ENCODE measurements around the gene KAZALD1.
A peak's percentile ranks its signal among the peaks of the same experiment; 100 is the strongest.

Gene KAZALD1, protein sequence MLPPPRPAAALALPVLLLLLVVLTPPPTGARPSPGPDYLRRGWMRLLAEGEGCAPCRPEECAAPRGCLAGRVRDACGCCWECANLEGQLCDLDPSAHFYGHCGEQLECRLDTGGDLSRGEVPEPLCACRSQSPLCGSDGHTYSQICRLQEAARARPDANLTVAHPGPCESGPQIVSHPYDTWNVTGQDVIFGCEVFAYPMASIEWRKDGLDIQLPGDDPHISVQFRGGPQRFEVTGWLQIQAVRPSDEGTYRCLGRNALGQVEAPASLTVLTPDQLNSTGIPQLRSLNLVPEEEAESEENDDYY

DNA sequence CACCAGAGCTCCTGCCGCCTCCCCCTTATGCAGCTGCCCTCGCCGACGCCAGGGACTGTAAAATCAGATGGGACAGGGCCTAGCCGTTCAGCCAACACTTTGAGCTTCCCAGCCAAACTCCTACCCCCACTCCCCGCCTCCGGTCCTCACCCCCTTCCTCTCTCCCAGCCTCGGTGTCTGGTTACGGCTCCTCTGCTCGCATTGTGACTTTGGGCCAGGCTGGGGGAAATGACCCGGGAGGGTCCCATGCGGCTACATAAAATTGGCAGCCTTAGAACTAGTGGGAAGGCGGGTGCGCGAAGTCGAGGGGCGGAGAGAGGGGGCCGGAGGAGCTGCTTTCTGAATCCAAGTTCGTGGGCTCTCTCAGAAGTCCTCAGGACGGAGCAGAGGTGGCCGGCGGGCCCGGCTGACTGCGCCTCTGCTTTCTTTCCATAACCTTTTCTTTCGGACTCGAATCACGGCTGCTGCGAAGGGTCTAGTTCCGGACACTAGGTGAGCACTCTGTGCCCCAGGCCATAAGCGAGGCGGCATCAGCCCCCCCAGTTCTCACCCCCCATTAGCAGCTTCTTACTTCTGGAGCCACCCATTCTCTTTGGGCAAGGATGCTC, at the start of gene KAZALD1:
Gene KAZALD1, plus strand, starts transcription at position 366 of the 608 bp plus-strand sequence. CDS start 604 bp downstream, outside the sequence.
- DNase-seq, result peak in 1 of 2 experiments; percentile 63
- TF ChIP-seq POLR2A (IDR thresholded peaks at IDR 0.05; ENCODE audit: low read length) (no peak), GATA1 (IDR thresholded peaks at IDR 0.05; ENCODE audit: low read depth, low read length) (no peak)

DNA sequence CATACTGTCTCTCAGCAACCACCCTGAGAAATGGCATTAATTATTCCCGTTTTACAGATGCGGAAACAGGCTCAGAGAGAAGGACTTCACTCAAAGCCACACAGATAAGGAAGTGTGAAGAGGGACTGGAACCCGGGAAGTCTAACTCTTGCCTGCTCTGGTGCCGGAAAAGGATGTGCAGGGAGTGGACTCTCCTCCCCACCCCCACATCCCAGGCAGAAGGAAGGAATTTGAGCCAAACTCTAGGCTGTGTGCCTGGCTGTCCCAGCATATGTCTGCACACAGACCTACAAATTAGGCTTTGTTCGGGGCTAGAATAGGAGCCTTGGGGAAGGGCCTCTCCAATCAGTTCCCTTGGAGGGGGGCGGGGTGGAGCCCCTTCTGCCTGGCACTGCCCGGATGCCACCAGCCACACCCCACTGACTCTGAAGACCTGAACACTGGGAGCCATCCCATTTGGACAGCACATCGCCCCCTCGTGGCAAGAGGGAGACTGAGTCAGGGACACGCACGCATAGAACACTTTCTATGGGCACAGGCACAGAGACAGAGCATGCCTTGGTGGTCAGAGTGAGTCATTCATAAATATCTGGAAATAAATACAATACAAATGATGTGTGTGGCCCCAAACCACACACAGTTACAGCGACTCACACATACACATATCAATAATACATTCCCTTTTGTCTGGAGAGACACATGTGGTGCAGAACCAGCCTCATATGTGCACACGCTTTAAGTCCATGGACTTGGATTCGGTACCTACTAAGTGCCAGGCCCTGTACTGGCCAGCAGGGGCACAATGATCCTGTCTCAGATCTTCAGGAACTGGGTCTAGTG, 49.0 kb upstream of the KAZALD1 start:
- TF ChIP-seq POLR2A (IDR thresholded peaks at IDR 0.05; ENCODE audit: low read length) (no peak), GATA1 (IDR thresholded peaks at IDR 0.05; ENCODE audit: low read depth, low read length) (no peak)
- peak; percentile 83 to 85 for DNase-seq

DNA sequence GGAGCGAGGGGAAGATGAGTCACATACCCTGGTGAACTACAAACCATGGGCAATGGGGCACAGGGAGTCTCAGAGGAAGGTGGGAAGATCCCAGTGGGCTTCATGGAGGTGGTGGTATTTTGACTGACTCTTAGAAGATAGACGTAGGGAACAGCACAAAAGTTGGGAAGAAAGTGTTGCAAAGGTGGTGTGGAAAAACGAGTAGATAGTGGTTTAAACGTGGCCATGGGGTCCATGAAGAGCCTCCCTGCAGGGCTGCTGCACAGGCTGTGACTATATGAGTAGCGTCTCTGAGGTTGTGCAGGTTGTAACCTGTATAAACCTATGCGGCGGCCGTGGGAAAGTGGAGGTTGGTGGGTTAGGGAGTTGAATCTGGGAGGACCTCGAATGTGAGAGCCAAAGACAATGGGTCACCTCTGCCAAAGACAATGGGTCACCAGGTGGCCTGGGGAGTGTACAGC, 48.4 kb upstream of the KAZALD1 start:
- TF ChIP-seq POLR2A (IDR thresholded peaks at IDR 0.05; ENCODE audit: low read length) (no peak), GATA1 (IDR thresholded peaks at IDR 0.05; ENCODE audit: low read depth, low read length) (no peak)
- DNase-seq, result no peak

DNA sequence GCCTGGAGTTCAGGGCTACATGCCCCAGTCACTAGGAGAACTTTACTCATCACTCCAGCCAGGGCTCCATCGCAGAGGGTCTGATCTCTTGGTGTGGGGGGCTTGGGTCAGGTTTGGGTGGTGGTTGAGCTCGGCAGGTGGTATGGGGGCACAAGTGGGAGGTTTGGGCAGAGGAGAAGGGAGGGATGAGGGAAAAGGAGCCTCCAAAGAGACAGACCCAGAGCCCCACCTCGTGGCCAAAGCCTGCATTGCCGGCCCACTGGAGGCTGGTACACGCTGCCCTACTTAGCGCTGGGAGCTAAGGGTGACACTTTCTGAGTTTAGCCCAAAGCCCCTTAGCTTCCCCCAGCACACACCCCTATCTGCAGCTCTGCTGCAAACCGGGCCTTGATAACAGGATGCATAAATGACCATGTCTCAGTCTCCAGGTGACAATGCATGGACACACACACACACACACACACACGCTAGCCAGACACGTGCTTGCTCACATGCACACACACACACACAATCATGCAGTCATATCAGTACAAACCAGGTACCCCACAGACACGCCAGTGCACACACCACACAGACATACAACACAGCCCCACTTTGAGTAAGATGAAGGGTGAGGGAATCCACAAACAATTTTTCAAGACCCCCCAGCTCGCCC, 47.4 kb upstream of the KAZALD1 start:
- TF ChIP-seq GATA1 (IDR thresholded peaks at IDR 0.05; ENCODE audit: low read depth, low read length) (no peak), POLR2A (IDR thresholded peaks at IDR 0.05; ENCODE audit: low read length) (no peak)

DNA sequence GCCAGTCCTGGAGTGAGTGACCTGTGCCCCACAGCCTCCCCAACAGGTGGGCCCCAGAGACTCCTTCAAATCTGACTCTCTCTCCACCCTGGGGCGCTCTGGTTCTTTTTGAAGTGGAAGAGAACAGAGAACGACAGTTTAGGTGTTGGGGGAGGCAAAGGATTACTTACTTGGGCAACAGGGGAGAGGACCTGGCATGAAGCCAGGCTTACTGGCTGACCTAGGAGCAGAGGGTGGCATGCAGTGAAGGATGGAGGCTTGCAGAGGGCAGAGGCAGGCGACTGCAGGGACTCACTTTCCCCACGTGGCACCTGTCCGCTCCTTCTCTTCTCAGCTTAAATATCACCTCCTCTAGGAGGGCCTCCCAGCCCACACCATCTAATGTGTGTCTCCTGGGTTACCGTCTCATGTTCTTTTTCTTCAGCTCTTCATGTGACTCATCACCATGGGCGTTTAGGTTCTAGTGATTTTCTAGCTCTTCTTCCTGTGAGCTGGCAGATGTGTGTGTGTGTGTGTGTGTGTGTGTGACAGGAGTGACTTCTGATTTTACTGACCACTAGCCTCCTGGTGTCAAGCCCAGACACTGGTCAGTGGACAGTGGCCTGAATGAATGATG, 46.7 kb upstream of the KAZALD1 start:
- peak in 1 of 2 experiments; percentile 26 for DNase-seq

More for the DNA sequence above, 47.4 kb upstream of the KAZALD1 start:
- DNase-seq, result peak; percentile 53 to 79

DNA sequence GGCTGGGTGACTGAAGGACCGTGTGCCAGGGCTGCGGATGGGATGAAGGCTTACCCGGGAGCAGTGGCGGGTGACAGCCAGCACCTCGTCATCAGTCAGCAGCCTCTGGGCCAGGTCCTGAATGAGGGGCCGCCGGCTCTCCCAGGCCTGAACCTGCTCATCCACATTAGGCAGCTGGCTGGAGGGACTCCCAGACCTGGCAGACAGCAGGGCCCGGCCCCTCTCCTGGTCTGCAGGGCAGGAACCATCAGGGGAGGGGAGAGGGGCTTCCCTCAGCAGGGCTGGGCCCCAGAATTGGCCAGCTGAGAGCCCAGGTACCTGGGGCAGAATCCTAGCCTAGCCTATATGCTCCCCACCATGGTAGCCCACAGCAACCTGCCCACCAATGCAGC, 46.2 kb upstream of the KAZALD1 start:
- no peak for DNase-seq
- TF ChIP-seq GATA1 (IDR thresholded peaks at IDR 0.05; ENCODE audit: low read depth, low read length) (no peak), POLR2A (IDR thresholded peaks at IDR 0.05; ENCODE audit: low read length) (no peak)

More for the DNA sequence above, 46.7 kb upstream of the KAZALD1 start:
- TF ChIP-seq POLR2A (IDR thresholded peaks at IDR 0.05; ENCODE audit: low read length) (no peak), GATA1 (IDR thresholded peaks at IDR 0.05; ENCODE audit: low read depth, low read length) (no peak)

DNA sequence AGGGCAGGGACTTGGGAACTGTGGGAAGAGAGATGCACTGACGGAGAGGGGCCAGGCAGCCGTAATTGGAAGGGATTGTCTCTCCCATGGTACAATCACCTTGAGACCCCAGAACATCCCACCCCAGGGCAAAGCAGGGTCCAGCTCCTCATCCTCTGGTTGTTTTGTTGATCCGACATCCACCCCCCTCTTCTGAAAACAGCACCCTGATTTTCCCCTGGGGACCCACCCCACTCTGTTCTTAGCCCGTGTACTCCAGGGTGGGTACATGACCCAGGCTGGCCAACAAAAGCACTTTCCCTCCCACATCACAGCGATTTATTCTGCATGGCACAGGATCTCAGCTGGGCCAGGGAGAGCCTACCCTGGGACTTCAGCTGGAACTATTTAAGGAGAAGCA, 45.0 kb upstream of the KAZALD1 start:
- no peak for DNase-seq
- TF ChIP-seq POLR2A (IDR thresholded peaks at IDR 0.05; ENCODE audit: low read length) (no peak), GATA1 (IDR thresholded peaks at IDR 0.05; ENCODE audit: low read depth, low read length) (no peak)

DNA sequence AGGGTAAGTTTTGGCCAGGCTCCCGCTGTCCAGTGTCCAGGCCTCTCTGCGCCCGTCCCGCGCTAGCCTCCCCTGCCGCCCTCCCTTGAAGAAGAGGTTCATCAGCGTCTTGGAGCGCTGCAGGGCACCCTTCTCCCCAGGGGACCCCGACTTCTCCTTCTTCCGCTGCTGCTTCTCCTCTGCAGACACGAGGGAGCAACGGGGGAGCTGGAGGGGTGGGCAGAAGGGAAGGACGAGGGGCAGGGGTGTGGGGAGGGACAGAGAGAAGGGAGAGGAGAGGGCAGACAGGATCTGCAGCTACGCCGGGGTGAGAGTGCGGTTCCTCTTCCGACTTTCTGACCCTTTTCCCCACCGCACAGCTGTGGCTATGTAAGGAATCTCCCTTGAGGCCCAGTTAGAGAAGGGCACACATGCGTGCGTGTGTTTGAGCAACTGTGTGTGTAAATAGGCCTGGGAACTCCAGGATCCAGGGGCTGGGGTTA, 43.6 kb upstream of the KAZALD1 start:
- DNase-seq, result no peak
- no peak for TF ChIP-seq GATA1 (IDR thresholded peaks at IDR 0.05; ENCODE audit: low read depth, low read length)
- TF ChIP-seq POLR2A (IDR thresholded peaks at IDR 0.05; ENCODE audit: low read length), result no peak

DNA sequence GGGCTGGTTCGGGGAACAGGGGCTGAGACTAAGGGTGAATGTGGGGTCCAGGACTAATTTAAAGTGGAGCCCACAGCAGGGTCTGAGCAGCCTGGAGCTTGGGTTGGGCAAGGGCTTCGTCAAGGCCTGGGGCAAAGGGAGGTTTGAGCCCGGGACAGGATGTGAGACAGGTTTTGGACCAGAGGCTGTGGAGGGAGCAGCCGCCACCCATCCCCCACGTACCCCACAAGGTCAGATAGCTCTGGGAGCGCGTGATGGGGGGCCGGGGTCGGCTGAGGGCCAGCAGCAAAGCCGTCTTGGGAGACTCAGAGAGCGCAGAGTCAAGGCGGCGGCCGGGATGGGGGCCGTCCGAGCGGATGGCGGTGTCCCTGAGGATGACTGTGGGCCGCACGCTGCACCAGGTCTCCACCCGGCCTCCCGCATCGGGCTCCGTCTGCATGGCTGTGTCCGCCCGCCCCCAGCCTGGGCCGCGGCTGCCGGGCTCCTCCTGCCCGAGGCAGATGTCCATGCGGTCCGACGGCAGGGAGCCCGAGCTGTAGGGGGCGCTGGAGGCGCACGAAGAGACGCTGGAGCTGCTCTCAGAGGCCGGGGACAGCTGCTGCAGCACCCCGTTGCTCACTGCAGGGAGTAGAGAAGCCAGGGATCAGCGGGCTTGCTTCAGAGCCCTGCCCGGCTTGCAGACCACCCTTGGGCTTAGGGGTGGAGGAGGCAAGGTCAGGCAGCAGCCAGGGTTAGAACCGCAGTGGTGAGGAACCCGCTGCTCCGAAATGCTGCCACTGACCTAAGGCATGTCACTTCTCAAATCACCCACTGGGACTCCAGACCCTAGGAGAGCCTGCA, 43.0 kb upstream of the KAZALD1 start:
- DNase-seq, result peak; percentile 77 to 79
- TF ChIP-seq GATA1 (IDR thresholded peaks at IDR 0.05; ENCODE audit: low read depth, low read length) (no peak), POLR2A (IDR thresholded peaks at IDR 0.05; ENCODE audit: low read length) (no peak)

DNA sequence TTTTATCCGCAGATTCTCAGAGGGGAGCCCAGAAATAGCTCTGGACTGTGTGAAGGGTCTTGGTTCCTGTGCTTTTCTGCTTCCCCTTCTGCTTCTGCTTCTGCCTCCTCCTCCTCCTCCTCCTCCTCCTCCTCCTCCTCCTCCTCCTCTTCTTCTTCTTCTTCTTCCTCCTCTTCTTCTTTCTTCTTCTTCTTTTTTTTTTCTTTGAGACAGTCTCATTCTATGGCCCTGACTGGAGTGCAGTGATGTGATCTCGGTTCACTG, 42.4 kb upstream of the KAZALD1 start:
- no peak for TF ChIP-seq POLR2A (IDR thresholded peaks at IDR 0.05; ENCODE audit: low read length)
- TF ChIP-seq GATA1 (IDR thresholded peaks at IDR 0.05; ENCODE audit: low read depth, low read length), result no peak
- no peak for DNase-seq

DNA sequence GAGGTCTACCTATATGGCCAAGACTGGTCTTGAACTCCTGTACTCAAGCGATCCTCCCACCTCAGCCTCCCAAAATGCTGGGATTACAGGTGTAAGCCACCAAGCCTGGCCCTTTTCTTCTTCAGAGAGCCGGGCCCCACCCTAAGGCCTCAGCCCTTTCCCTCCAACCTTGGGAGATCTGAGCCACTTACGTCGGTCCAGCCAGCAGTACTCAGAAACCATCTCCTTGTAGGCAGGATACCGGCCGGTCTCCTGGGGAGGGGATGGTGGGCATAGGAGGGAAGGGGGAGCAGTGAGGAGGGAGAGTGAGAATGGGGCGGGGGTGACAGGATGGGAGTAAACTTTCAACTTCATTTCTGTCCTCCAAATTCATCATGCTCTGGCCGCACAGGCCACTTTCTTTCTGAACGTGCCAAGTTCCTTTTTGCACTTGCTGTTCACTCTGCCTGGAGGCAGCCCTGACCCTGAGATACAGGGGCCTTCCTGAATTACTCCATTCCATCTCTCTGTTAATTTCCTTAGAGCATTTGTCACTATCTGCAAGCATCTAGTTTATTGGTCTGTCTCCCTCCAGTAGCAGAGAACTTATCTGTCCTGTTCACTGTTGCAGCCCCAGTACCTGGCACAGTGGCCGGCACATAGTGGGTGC, 41.2 kb upstream of the KAZALD1 start:
- DNase-seq, result no peak
- TF ChIP-seq GATA1 (IDR thresholded peaks at IDR 0.05; ENCODE audit: low read depth, low read length) (no peak), POLR2A (IDR thresholded peaks at IDR 0.05; ENCODE audit: low read length) (no peak)

DNA sequence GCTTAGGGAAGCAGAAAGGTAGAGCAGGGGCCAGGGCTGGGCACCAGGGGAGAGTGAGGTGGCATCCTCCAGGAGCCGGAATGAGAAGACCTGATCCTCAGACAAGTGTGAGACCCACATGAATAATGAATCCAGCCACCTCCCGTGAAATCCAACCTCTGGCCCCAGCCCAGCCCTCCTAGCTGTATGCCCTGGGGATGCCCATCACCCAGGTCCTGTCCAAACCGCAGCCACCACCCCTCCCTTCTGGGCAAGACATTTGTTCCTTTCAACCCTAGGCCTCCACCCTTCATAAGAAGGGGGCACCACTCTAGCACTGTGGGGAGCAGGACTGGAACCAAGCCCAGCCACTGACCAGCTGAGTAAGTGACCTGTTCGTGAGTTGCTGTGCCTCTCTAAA, 40.5 kb upstream of the KAZALD1 start:
- TF ChIP-seq GATA1 (IDR thresholded peaks at IDR 0.05; ENCODE audit: low read depth, low read length) (no peak), POLR2A (IDR thresholded peaks at IDR 0.05; ENCODE audit: low read length) (no peak)
- DNase-seq, result no peak

All from erythroblast (primary cell).